Right ventricle myocardium superior (tissue), 1 donor: ENCODE results near the gene LIPG. TPM values are rescaled to one million over a fixed set of nuclear protein-coding genes. Genes with fewer than 3 reads are reported as not detected.

Experiments used
- ATAC-seq: fragments of 200-7000 bp; cut with Tn5 transposase; one replicate; pipeline ENCODE4 v1.9.1; 2020; ENCODE audit warnings: mild to moderate bottlenecking; ENCODE audit not compliant: poor library complexity
- DNase-seq: peaks from one replicate; pipeline ENCODE4 v3.0.0-alpha.2; 2020
- intact Hi-C: fragments of 100-400 bp; cut with DNase I; formaldehyde crosslinking; loops from one replicate; pipeline ENCODE4 v1.11.2; 2022
- total RNA-seq: library from RNA; stranded (reverse); fragmentation: NEBNext Ultra II Directional; extraction: Animal tissue kit (Norgen Biotek cat#: 25700); gene quantifications from one replicate; pipeline ENCODE4 v1.2.1, GENCODE V29; 2021
- donor health status: DM: no; HTN: yes; CAD: no; lungs with severe emphysema.

LIPG gene
- total RNA-seq, 1 donor from 2014 or later, result 0.19 TPM

DNA sequence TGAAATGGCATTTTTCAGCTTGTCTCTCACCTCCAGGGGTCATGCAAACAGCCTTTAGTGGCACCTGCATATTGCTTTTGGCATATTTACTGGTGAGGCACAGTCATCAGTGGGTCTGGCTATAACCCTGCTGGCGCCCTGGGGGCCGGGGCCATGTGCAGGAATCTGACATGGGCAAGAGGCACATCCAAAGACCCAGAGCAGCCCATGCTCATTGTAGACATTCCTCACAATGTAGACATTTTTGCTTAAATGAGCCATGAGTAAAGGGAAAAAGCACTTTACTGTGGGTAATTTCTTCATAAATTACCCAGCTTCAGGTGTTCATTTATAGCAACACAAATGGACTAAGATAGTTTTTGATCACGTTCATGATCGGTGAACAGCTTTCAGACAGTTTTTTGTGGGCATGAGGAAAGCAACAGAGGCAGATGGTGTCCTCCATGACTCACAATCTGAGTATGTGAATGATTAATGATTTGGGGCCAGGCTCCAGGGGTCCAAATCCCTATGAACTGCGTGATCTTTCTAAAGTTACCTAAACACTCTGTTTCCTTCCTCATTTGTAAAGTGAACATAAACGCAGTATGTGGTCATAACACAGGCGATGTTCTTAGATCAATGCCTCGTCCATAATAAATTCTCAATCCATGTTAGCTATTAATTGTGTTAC lies 85.8 kb downstream of the LIPG start:
- ATAC-seq, result no peak
- intact Hi-C loops, result no loop called here

DNA sequence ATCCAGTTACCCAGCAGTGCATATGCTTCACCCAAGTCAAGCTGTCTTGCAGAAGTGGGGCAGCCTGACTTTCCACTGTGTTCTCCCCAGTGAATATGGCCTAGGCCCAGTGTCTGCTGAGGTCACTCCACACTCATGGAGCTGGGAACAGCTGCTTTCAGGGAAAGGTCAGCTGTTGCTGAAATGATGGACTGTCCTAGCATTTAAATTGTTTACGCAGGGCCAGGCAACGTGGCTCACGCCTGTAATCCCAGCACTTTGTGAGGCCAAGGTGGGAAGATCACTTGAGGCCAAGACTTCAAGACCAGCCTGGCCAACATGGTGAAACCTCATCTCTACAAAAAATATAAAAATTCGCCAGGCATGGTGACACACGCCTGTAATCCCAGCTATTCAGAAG lies 86.5 kb downstream of the LIPG start:
- intact Hi-C loops, result no loop called here
- no peak for DNase-seq

More for the DNA sequence above, 85.8 kb downstream of the LIPG start:
- DNase-seq, result no peak

More for the DNA sequence above, 86.5 kb downstream of the LIPG start:
- peak; percentile 52 for ATAC-seq

Other genes with a start within 250 kb of the LIPG start
- 45.0 TPM for gene DYM, start 101.4 kb upstream of the LIPG start, total RNA-seq
- gene C18orf32, start 74.8 kb upstream of the LIPG start, total RNA-seq, result 40.2 TPM
- gene RPL17, start 69.6 kb upstream of the LIPG start, total RNA-seq, result 716 TPM